AG10803 (cell line): Measurements from ENCODE around the gene CFL2.
A peak's percentile ranks its signal among the peaks of the same experiment; 100 is the strongest.
"Not testable (repeated sequence)": the region's sequence is repeated elsewhere in the genome, so short reads cannot be mapped to it uniquely, and the experiment has no call there.

ENCODE experiments used
- DNase-seq: peaks from one replicate; pipeline ENCODE4 v3.0.0; 2010; ENCODE audit warnings: low read depth
- H3K4me3 ChIP-seq: 2 replicates; pipeline ENCODE4 v1.5.1; 2011; ENCODE audit warnings: mild to moderate bottlenecking, low read length, control low read depth
- TF ChIP-seq, protein P1 (sequence below): conservative IDR thresholded peaks from 2 replicates; pipeline ENCODE4 v1.5.1; 2011; ENCODE audit warnings: mild to moderate bottlenecking, low read length, control low read depth, inconsistent platforms

Gene CFL2

DNA sequence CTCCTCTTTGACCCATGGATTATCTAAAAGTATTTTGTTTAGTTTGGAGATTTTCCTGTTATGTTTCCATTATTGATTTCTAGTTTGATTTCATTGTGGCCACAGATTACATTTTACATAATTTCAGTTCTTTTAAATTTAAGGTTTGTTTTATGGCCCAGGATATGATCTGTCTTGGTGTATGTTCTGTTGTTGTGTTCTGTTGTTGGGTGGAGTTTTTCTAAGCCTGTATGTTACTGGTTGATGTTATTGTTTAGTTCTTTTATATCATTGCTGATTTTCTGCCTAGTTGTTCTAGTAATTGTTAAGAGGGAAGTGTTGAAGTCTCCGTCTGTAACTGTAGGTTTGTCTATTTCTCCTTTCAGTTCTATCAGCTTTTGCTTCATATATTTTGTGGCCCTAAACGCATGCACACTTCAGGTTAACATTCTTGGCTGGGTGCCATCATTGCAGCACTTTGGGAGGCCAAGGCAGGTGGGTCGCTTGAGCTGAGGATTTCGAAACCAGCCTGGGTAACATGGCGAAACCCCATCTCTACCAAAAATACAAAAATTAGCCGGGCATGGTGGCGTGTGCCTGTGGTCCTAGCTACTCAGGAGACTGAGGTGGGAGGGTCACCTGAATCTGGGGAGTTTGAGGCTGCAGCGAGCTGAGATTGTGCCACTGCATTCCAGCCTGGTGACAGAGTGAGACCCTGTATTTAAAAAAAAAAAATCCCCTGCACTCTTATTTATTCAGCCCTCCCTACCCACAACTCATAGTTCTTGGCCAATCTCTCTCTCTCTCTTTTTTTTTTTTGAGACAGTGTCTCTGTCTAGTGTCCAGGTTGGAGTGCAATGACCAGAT is 28.1 kb upstream of the CFL2 start:
- TF ChIP-seq, protein P1, sequence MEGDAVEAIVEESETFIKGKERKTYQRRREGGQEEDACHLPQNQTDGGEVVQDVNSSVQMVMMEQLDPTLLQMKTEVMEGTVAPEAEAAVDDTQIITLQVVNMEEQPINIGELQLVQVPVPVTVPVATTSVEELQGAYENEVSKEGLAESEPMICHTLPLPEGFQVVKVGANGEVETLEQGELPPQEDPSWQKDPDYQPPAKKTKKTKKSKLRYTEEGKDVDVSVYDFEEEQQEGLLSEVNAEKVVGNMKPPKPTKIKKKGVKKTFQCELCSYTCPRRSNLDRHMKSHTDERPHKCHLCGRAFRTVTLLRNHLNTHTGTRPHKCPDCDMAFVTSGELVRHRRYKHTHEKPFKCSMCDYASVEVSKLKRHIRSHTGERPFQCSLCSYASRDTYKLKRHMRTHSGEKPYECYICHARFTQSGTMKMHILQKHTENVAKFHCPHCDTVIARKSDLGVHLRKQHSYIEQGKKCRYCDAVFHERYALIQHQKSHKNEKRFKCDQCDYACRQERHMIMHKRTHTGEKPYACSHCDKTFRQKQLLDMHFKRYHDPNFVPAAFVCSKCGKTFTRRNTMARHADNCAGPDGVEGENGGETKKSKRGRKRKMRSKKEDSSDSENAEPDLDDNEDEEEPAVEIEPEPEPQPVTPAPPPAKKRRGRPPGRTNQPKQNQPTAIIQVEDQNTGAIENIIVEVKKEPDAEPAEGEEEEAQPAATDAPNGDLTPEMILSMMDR, result no peak
- DNase-seq, result no peak
- no peak overlapping the region for H3K4me3 ChIP-seq

DNA sequence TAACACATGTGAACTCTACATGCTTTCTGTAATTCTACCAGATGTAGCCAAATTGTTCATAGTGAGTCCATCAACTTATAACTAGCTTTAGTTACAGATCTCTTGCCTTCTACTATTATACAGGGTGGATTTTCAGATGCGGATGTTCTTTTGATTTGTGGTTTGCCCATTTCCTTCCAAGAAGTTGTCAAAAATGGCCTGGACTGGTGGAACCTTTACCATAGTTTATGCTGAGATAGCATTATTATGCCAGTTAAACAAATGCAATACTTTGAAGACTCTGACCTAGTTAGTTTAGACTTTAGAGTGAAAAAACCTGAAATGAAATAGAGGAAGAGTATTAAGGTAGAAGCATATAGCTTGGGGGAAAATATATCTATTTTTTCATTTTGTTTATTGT is 27.4 kb upstream of the CFL2 start:
- DNase-seq, result no peak
- TF ChIP-seq, protein P1, result no peak
- no peak overlapping the region for H3K4me3 ChIP-seq

DNA sequence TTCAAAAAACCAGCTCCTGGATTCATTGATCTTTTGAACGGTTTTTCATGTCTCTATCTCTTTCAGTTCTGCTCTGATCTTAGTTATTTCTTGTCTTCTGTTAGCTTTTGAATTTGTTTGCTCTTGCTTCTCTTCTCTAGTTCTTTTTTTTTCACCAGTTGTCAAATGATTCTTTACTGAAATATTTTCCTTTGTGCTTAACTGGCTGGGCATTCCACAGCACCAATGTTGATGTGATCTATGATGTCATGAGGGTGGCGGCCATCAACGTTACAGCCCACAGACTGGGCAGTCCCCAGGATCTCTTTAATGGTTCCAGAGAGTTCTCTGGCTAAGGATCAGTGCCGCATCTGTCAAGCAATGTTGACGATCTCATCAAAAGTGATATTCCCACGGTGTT is 25.7 kb upstream of the CFL2 start:
- DNase-seq, result peak; percentile 31
- H3K4me3 ChIP-seq, result not testable (repeated sequence)

GRCh38 chr14:34737079-34737478 is 22.7 kb upstream of the CFL2 start:
- DNase-seq, H3K4me3 ChIP-seq: not testable (repeated sequence)

- H3K4me3 ChIP-seq, result no peak overlapping the region
- TF ChIP-seq, protein P1, result no peak
- peak; percentile 80 for DNase-seq
Observed at GRCh38 chr14:34733245-34733644, 18.9 kb upstream of the CFL2 start.

DNA sequence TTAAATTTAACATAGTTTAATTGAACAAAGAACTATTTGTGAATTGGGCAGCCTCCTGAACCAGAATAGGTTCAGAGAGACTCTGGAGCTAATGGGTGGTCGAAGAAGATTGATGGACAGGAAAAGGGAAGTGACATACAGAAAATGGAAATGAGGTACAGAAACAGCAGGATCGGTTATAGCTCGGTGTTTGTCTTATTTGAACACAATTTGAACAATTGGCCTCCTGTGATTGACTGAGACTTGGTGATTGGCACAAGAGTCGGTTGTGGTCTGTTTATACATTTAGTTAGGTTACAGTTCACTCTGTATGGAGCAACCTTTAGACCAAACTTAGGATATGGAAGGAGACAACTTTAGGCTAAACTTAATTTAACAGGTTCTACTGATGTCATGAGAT is 18.4 kb upstream of the CFL2 start:
- DNase-seq, result no peak
- H3K4me3 ChIP-seq, result no peak overlapping the region
- TF ChIP-seq, protein P1, result no peak

DNA sequence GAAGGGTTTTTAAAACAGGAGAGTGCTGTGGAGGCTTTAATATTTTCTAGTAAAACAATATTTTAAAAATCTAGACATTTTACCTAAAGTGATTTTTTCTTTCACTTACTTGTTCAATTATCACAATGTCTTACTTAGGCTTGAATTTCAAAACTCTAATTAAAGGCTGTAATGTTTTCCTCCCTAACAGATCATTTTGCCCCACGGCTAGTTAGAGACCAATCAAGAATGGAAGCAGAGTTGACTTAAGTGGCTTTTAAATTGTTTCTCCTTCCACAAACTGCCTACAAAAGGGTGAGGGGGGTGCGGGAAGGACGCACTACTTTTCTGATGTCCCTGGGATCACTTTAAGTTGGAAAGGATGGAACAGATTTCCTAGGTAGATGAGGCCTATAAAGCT is 9.5 kb upstream of the CFL2 start:
- no peak for DNase-seq
- TF ChIP-seq, protein P1, result no peak
- H3K4me3 ChIP-seq, result no peak overlapping the region

DNA sequence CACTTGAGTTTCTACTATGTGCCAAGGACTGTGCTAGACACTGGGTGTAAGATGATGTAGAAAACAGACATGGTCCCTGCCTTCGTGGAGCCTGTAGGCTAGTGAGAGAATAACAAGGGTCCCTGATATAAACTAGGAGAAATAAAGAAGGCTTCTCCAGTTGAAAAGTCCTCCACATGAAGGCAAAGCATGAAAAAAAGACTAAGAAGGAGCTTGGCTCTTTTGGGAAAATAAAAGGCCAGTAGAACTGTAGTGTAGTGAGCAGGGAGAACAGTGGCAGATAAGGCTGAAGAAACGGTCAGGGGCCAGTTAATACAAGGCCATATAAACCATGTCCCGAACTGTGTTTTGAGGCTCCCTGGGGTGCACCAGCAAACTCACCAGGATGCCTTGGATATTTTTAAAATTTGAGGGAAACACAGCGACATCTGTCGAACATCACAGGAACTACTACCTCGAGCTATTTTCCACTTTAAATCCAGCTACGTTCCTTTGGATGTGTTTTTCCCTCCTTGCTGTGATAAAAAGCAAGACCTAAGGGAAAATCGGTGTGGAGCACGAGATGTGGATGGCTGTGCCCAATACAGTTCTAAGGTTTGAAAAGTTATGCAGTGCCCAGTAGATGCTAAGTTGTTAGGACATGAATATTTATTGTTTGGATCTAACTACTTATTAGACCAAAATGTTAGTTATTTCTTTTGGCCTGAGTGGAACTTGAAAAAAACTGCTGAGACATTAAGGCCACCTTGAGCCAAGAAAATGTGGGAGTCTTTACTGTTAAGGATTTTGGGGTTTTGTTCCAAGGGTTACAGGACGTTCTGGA is 8.5 kb upstream of the CFL2 start:
- TF ChIP-seq, protein P1, result peak; percentile 85
- H3K4me3 ChIP-seq, result no peak overlapping the region
- DNase-seq, result peak; percentile 76
